Adrenal gland (tissue), 12 donors: ENCODE results near the gene PACS1. TPM values are rescaled to one million over a fixed set of nuclear protein-coding genes. Genes with fewer than 3 reads are reported as not detected.

Experiments
- DNase-seq, 7 donors: peaks; one replicate each; pipeline ENCODE4 v3.0.0-alpha.2; 2019 to 2020
- H3K27ac ChIP-seq, 5 donors: fragments of 200-600 bp; sonication (generic) in 4 of 5; 1 replicate in 3 of 5; 2 replicates in 2 of 5; pipeline versions ENCODE4 v1.5.1 to v1.8.0; 2016 to 2020; ENCODE audit warnings: mild to moderate bottlenecking in 1 of 5
- H3K27me3 ChIP-seq: fragments of 200-600 bp; 2 replicates; pipeline ENCODE4 v1.8.0; 2021
- H3K36me3 ChIP-seq, 2 donors: fragments of 200-600 bp; replicated peaks in 1 of 2; 1 replicate in 1 of 2; 2 replicates in 1 of 2; pipeline versions ENCODE4 v1.5.1 to v1.8.0; 2018 to 2022
- H3K4me1 ChIP-seq, 2 donors: fragments of 200-600 bp; replicated peaks in 1 of 2; 1 replicate in 1 of 2; 2 replicates in 1 of 2; pipeline versions ENCODE4 v1.5.1 to v1.8.0; 2018 to 2021
- H3K4me3 ChIP-seq, 4 donors: fragments of 200-600 bp; sonication (generic) in 3 of 4; one replicate each; pipeline ENCODE4 v1.5.1; 2016 to 2018
- H3K9me3 ChIP-seq, 3 donors: fragments of 200-600 bp; sonication (generic) in 1 of 3; replicated peaks in 1 of 3; 1 replicate in 2 of 3; 2 replicates in 1 of 3; pipeline versions ENCODE4 v1.5.1 to v1.8.0; 2016 to 2021
- POLR2A ChIP-seq, 2 donors: fragments of 450-650 bp; IDR thresholded peaks; one replicate each; pipeline ENCODE4 v1.6.1; 2017; ENCODE audit warnings: antibody characterized with exemption in 2 of 2, mild to moderate bottlenecking in 2 of 2, moderate library complexity in 1 of 2
- WGBS, 4 donors: extraction: QIAGEN DNeasy Blood & Tissue Kit in 2 of 4; methylation state at CpG; one replicate each; pipeline versions ENCODE4 v1.1.5 to v1.1.7; 2013 to 2017; 5-methylcytosine and 5-hydroxymethylcytosine counted together
- intact Hi-C, 2 donors: fragments of 100-400 bp; cut with DNase I; formaldehyde crosslinking; loops; one replicate each; pipeline versions ENCODE4 v1.14.1 to v1.15.0; 2022 to 2023
- polyA plus RNA-seq, 3 donors: library from polyadenylated mRNA; stranded (reverse); fragments of 200-250 nt in 2 of 3; fragments of 350-450 nt in 1 of 3; fragmentation: Illumina TruSeq in 1 of 3; extraction: RNeasy Lipid Tissue Mini Kit (QIAGEN cat#74804) in 1 of 3; gene quantifications; one replicate each; pipeline ENCODE4 v1.2.3, GENCODE V29; 2013 to 2014
- total RNA-seq, 9 donors: library from RNA; depleted of rRNA in 4 of 9; stranded (reverse); fragments of >200 nt in 4 of 9; fragments of 120-200 nt in 1 of 9; fragmentation: NEBNext Ultra II Directional in 1 of 9; extraction: Animal tissue kit (Norgen Biotek cat#: 25700) in 1 of 9; gene quantifications; one replicate each; pipeline versions ENCODE4 v1.1.0 to v1.2.4, GENCODE V29; 2013 to 2023
- TF ChIP-seq, protein P1 (sequence below), 6 experiments: fragments of 450-650 bp in 4 of 6; fragments of 200-600 bp in 2 of 6; sonication (generic) in 1 of 6; IDR thresholded peaks; 1 replicate in 5 of 6; 2 replicates in 1 of 6; pipeline versions ENCODE4 v1.5.1 to v1.8.0; 2016 to 2021; ENCODE audit warnings: antibody characterized with exemption in 6 of 6, mild to moderate bottlenecking in 2 of 6, moderate library complexity in 1 of 6
- donor health status: healthy with polysubstance abuse.
- donor health status: Bipolar disorder and iron deficiency.
- donor health status: DM: yes; HTN: yes; CAD: no.
- donor health status: DM: no; HTN: no; CAD: no.
- donor health status: DM: no; HTN: no; CAD: no.
- donor health status: DM: yes; HTN: yes; CAD: no.

The PACS1 gene
- total and polyA plus RNA-seq, 12 donors, result 21.1 to 60.5 (median 38.2) TPM

DNA sequence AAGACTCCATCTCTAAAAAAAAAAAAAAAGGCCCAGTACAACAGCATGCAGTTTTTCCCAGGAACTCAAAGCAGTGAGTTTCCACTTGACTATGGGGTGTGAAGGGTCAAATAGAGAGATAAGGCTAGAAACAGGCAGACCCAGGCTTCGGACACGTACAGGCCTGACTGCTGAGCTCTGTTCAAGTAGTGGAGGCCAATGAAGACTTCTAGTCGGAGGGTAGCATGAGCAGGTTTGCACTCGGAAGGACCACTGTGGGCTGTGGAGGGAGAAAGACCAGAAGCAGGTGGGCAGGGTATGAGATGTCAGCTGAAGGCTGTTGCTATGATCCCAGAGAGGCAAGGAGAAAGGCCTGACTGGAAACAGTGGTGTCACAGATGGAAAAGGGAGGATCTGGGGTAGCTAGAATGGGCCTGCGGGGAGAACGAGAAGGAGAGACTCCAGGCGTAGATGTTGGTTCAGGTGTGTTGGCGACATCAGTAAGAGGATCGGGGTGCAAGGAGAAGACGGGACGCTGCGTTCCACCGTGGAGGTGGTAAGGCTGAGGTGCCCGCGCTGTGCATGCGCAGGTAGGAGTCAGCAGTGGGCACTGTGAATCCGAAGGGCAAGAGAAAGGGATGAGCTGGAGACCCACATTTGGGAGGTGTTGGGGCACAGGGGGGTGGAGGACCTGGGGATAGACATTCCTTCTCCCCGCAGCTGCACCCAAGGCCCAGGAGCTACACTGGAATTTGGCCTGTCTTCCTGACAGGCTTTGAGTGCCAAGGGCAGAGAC lies 149.0 kb downstream of the PACS1 start:
- no peak overlapping the region for H3K27ac ChIP-seq
- H3K4me3 ChIP-seq, result no peak overlapping the region
- 93 to 97% (median 94%) methylated on average over 18 of the region's 18 CpGs for WGBS, 4 donors
- peaks cover 0 to 45% of the 10 kb centered on the region in 2 donors for H3K36me3 ChIP-seq
- peak in 2 of 7 donors; percentile 7 to 20 for DNase-seq
- intact Hi-C loops, result no loop called here
- no peaks in the 10 kb centered on the region for H3K9me3 ChIP-seq
- no peaks in the 10 kb centered on the region for H3K4me1 ChIP-seq
- no peaks in the 10 kb centered on the region for H3K27me3 ChIP-seq
- TF ChIP-seq POLR2A (IDR thresholded peaks at IDR 0.05), result no peak
- TF ChIP-seq, protein P1, sequence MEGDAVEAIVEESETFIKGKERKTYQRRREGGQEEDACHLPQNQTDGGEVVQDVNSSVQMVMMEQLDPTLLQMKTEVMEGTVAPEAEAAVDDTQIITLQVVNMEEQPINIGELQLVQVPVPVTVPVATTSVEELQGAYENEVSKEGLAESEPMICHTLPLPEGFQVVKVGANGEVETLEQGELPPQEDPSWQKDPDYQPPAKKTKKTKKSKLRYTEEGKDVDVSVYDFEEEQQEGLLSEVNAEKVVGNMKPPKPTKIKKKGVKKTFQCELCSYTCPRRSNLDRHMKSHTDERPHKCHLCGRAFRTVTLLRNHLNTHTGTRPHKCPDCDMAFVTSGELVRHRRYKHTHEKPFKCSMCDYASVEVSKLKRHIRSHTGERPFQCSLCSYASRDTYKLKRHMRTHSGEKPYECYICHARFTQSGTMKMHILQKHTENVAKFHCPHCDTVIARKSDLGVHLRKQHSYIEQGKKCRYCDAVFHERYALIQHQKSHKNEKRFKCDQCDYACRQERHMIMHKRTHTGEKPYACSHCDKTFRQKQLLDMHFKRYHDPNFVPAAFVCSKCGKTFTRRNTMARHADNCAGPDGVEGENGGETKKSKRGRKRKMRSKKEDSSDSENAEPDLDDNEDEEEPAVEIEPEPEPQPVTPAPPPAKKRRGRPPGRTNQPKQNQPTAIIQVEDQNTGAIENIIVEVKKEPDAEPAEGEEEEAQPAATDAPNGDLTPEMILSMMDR (IDR thresholded peaks at IDR 0.05), result no peak

DNA sequence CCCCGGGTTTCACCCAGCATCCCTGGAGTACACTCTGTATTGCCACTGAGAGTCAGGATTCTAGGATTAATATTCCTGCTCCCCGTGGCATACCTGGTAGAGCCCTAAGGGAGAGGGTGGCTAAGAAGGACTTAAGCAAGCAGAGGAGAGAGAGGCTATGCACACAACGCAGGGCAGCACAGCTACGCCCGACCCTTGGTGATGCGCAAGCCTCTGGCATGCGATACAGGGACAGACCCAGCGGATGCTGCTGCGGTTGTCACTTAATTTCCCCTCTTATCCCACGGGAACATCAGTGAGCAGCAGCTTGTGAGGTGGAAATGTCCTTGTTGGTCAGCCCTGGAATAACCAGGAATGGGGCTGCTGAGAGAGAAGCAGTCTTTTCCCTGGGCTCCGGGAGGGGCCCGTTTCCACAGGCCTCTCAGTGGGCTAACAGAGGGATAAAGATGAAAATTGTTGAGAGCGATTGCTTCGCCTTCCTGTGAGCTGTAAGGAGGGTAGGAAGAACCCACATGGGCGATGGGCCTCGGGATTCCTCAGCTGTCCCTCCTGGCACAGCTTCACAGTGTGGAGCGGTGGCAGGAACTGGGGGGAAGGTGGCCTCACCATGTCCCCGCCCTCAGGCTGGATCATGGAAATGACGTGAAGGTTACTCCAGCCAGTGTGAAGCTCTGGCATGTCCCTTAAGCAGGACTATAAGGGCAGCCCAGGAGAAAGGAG lies 149.9 kb downstream of the PACS1 start:
- WGBS, 4 donors, result 89 to 93% (median 93%) methylated on average over 15 to 19 of the region's 19 CpGs
- Histone ChIP-seq H3K36me3 (peaks cover 0 to 50% of the 10 kb centered on the region in 2 donors), H3K27me3 (no peaks in the 10 kb centered on the region), H3K4me3 (no peak overlapping the region), H3K27ac (no peak overlapping the region), H3K4me1 (no peaks in the 10 kb centered on the region), H3K9me3 (no peaks in the 10 kb centered on the region)
- DNase-seq, result peak in 1 of 7 donors; percentile 7
- intact Hi-C loops, result loop anchor here (5.0 to 10.0 kb wide), 2 partner anchors 62 to 65 kb away; partner anchors contain the start of gene YIF1A (in 1 of the 2)
- TF ChIP-seq, protein P1 (IDR thresholded peaks at IDR 0.05), result no peak
- no peak for TF ChIP-seq POLR2A (IDR thresholded peaks at IDR 0.05)

DNA sequence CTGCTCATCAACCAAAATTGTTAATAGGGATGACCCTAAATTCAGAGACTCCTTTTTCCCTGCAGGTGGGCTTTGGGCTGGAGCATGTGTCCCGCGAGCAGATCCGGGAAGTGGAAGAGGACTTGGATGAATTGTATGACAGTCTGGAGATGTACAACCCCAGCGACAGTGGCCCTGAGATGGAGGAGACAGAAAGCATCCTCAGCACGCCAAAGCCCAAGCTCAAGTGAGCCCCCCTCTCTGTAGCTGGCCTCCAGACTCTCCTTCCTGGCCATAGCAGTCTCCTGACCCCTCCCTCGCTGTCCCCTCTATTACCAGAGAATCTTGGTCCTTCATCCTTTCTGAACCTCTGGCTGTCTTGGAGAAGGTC lies 150.5 kb downstream of the PACS1 start:
- WGBS, 4 donors, result 82 to 94% (median 92%) methylated on average over 5 to 6 of the region's 6 CpGs
- Histone ChIP-seq H3K9me3 (no peaks in the 10 kb centered on the region), H3K36me3 (peaks cover 0 to 50% of the 10 kb centered on the region in 2 donors), H3K4me1 (no peaks in the 10 kb centered on the region), H3K4me3 (no peak overlapping the region), H3K27me3 (no peaks in the 10 kb centered on the region), H3K27ac (no peak overlapping the region)
- TF ChIP-seq POLR2A (IDR thresholded peaks at IDR 0.05), result no peak
- TF ChIP-seq, protein P1 (IDR thresholded peaks at IDR 0.05), result no peak
- DNase-seq, result peak in 1 of 7 donors; percentile 3
- intact Hi-C loops, result loop anchor here (5.0 to 10.0 kb wide), 2 partner anchors 62 to 64 kb away; partner anchors contain the start of gene YIF1A (in 1 of the 2)

DNA sequence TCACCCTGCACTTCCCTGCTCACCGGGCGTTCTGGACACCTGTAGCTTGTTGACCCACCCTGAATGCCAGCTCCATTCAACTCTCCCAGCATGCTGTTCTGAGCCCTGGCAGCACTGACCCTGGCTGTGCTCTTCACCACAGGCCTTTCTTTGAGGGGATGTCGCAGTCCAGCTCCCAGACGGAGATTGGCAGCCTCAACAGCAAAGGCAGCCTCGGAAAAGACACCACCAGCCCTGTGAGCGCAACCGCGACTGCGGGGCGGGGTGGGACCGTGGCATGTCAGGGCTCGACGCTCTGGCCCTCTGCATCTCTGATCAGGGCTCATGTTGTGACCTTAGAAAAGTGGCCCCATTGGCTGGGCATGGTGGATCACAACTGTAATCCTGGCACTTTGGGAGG lies 150.9 kb downstream of the PACS1 start:
- no peaks in the 10 kb centered on the region for H3K9me3 ChIP-seq
- TF ChIP-seq POLR2A (IDR thresholded peaks at IDR 0.05), result no peak
- TF ChIP-seq, protein P1 (IDR thresholded peaks at IDR 0.05), result no peak
- no peak overlapping the region for H3K27ac ChIP-seq
- WGBS, 4 donors, result 90 to 94% (median 93%) methylated on average over 13 of the region's 13 CpGs
- H3K4me1 ChIP-seq, result no peaks in the 10 kb centered on the region
- intact Hi-C loops, result loop anchor here (5.0 to 10.0 kb wide), 2 partner anchors 61 to 64 kb away; partner anchors contain the start of gene YIF1A (in 1 of the 2)
- H3K4me3 ChIP-seq, result no peak overlapping the region
- DNase-seq, result no peak
- H3K27me3 ChIP-seq, result no peaks in the 10 kb centered on the region
- peaks cover 0 to 48% of the 10 kb centered on the region in 2 donors for H3K36me3 ChIP-seq
